K562 (cell line): Measurements from ENCODE around the gene KRTAP10-9. TPM values are rescaled to one million over a fixed set of nuclear protein-coding genes. Genes with fewer than 3 reads are reported as not detected.

Experiments
- ATAC-seq: fragments of 200-7000 bp; cut with Tn5 transposase; 3 replicates; pipeline ENCODE4 v1.9.1; 2020; ENCODE audit warnings: moderate library complexity
- BruUV-seq: library from RNA; stranded (reverse); fragments of 400-500 nt; replicated peaks from 2 replicates; lab custom pipeline; 2021; lab: Mats Ljungman, UMichigan
- CTCF ChIA-PET: fragments of 300-600 bp; formaldehyde crosslinking; extraction: SDS; loops from one replicate; lab custom pipeline; 2021; ENCODE audit warnings: low intra/inter-chr PET ratio; lab: Yijun Ruan, JAX
- POLR2A ChIA-PET: fragments of 300-600, 350-650 bp; sonication (Branson Sonifier 250); formaldehyde crosslinking; extraction: SDS; loops from one replicate; lab custom pipeline; 2021; ENCODE audit warnings: antibody characterized with exemption, inconsistent platforms; lab: Yijun Ruan, JAX
- DNase-seq, 4 experiments: peaks; one replicate each; pipeline versions ENCODE4 v3.0.0 to v3.0.0-alpha.2; 2011 to 2018; ENCODE audit warnings: low spot score in 3 of 4, mixed read lengths in 3 of 4; ENCODE audit errors: extremely low read depth in 1 of 4
- FAIRE-seq: peaks from 2 replicates; lab custom pipeline; 2011; peaks lifted over from hg19 to GRCh38; lab: Jason Lieb, UNC
- H2AFZ ChIP-seq: 2 replicates; pipeline ENCODE4 v1.6.0; 2011; ENCODE audit warnings: low read depth, low read length, control low read depth, inconsistent platforms
- H3K27ac ChIP-seq: fragments of 200-600 bp; 3 replicates; pipeline ENCODE4 v1.8.0; 2011; ENCODE audit warnings: low read depth, mild to moderate bottlenecking, control low read depth, inconsistent platforms, low read length, moderate library complexity, mixed read lengths; ENCODE audit errors: extremely low read depth
- H3K27me3 ChIP-seq, 2 experiments: fragments of 300-600 bp in 1 of 2; 2 replicates in 1 of 2; 3 replicates in 1 of 2; pipeline versions ENCODE4 v1.6.0 to v1.8.0; 2011; ENCODE audit warnings: inconsistent platforms in 2 of 2, low read length in 2 of 2, mild to moderate bottlenecking in 1 of 2, mixed read lengths in 1 of 2, moderate library complexity in 1 of 2; ENCODE audit not compliant: control insufficient read depth in 2 of 2, insufficient read depth in 2 of 2
- H3K36me3 ChIP-seq: fragments of 300-600 bp; 3 replicates; pipeline ENCODE4 v1.8.0; 2011; ENCODE audit warnings: mild to moderate bottlenecking, low read length, inconsistent platforms; ENCODE audit not compliant: control insufficient read depth, insufficient read depth
- H3K4me1 ChIP-seq, 2 experiments: fragments of 200-600 bp in 1 of 2; replicated peaks in 1 of 2; 2 replicates in 1 of 2; 3 replicates in 1 of 2; pipeline versions ENCODE4 v1.5.1 to v1.8.0; 2011; ENCODE audit warnings: inconsistent platforms in 2 of 2, low read length in 2 of 2, mild to moderate bottlenecking in 1 of 2, mixed read lengths in 1 of 2, moderate library complexity in 1 of 2; ENCODE audit not compliant: control insufficient read depth in 2 of 2, insufficient read depth in 2 of 2
- H3K4me2 ChIP-seq: 2 replicates; pipeline ENCODE4 v1.6.1; 2011; ENCODE audit warnings: low read length, control low read depth, inconsistent platforms, mixed read lengths; ENCODE audit not compliant: insufficient read depth
- H3K4me3 ChIP-seq: fragments of 200-600 bp; sonication (generic), shearing (Covaris generic); 2 replicates; pipeline ENCODE4 v1.5.1; 2016; ENCODE audit warnings: control low read depth, inconsistent platforms
- H3K79me2 ChIP-seq: fragments of 200-600 bp; 3 replicates; pipeline ENCODE4 v1.8.0; 2011; ENCODE audit warnings: low read length, inconsistent platforms; ENCODE audit not compliant: control insufficient read depth, insufficient read depth
- H3K9ac ChIP-seq, 2 experiments: 2 replicates each; pipeline versions ENCODE4 v1.6.0 to v1.6.1; 2011; ENCODE audit warnings: low read depth in 2 of 2, low read length in 2 of 2, control low read depth in 1 of 2, inconsistent platforms in 1 of 2, mild to moderate bottlenecking in 1 of 2, mixed read lengths in 1 of 2; ENCODE audit not compliant: insufficient read depth in 1 of 2
- H3K9me1 ChIP-seq: one replicate; pipeline ENCODE4 v1.6.0; 2011; ENCODE audit warnings: inconsistent platforms, mild to moderate bottlenecking, low read length, moderate library complexity; ENCODE audit not compliant: control insufficient read depth, insufficient read depth
- H3K9me3 ChIP-seq: replicated peaks from 2 replicates; pipeline ENCODE4 v1.5.1; 2011; ENCODE audit warnings: low read depth, low read length, inconsistent platforms; ENCODE audit not compliant: control insufficient read depth, insufficient read depth
- H4K20me1 ChIP-seq: replicated peaks from 2 replicates; pipeline ENCODE4 v1.6.1; 2011; ENCODE audit warnings: low read length, inconsistent platforms, mixed read lengths; ENCODE audit not compliant: control insufficient read depth, insufficient read depth
- HDAC2 ChIP-seq: fragments of 450-650 bp; IDR thresholded peaks from 2 replicates; pipeline ENCODE4 v1.6.1; 2016; ENCODE audit warnings: mild to moderate bottlenecking
- HMG20A ChIP-seq: fragments of 450-650 bp; formaldehyde crosslinking; conservative IDR thresholded peaks from 2 replicates; pipeline ENCODE4 v1.4.0; 2020; ENCODE audit warnings: mild to moderate bottlenecking, mixed read lengths
- NR2C1 ChIP-seq, 2 experiments: fragments of 450-650 bp; IDR thresholded peaks; 2 replicates each; pipeline ENCODE4 v1.6.1; 2017; ENCODE audit warnings: mild to moderate bottlenecking in 2 of 2, antibody characterized with exemption in 1 of 2, inconsistent platforms in 1 of 2, missing compliant biosample characterization in 1 of 2, missing genetic modification characterization in 1 of 2
- NR2C2 ChIP-seq, 2 experiments: fragments of 200-800 bp in 1 of 2; sonication (Bioruptor generic) in 1 of 2; sonication (generic) in 1 of 2; formaldehyde crosslinking in 1 of 2; IDR thresholded peaks; 2 replicates each; pipeline versions ENCODE4 v1.6.1 to v1.8.0; 2016 to 2022; ENCODE audit warnings: mild to moderate bottlenecking in 1 of 2, missing compliant biosample characterization in 1 of 2, missing genetic modification characterization in 1 of 2, missing genetic modification reagents in 1 of 2
- OTX1 ChIP-seq: fragments of 450-650 bp; formaldehyde crosslinking; IDR thresholded peaks from 2 replicates; pipeline ENCODE4 v1.4.0; 2022; ENCODE audit warnings: mild to moderate bottlenecking
- TCF7 ChIP-seq: sonication (generic); IDR thresholded peaks from 2 replicates; pipeline ENCODE4 v1.6.1; 2016; ENCODE audit warnings: antibody characterized with exemption, borderline replicate concordance
- U2AF1 ChIP-seq: fragments of 200-400 bp; formaldehyde crosslinking; optimal IDR thresholded peaks from 2 replicates; pipeline ENCODE3; 2017; ENCODE audit warnings: mild to moderate bottlenecking, low read depth, low read length, moderate library complexity
- ZBTB40 ChIP-seq, 2 experiments: fragments of 450-650 bp in 1 of 2; sonication (generic) in 1 of 2; formaldehyde crosslinking in 1 of 2; IDR thresholded peaks; 2 replicates each; pipeline versions ENCODE4 v1.7.1 to v1.9.0; 2016 to 2022; ENCODE audit warnings: inconsistent platforms in 1 of 2, mild to moderate bottlenecking in 1 of 2, missing genetic modification reagents in 1 of 2
- ZKSCAN8 ChIP-seq: fragments of 200-800 bp; sonication (Bioruptor generic); IDR thresholded peaks from 2 replicates; pipeline ENCODE4 v1.6.1; 2016; ENCODE audit warnings: missing genetic modification characterization, missing compliant biosample characterization
- ZNF133 ChIP-seq: fragments of 250-450 bp; sonication (Bioruptor Pico); IDR thresholded peaks from 2 replicates; pipeline ENCODE4 v1.4.0; 2020; ENCODE audit warnings: mild to moderate bottlenecking
- ZNF165 ChIP-seq: fragments of 250-450 bp; sonication (Bioruptor Pico); IDR thresholded peaks from 2 replicates; pipeline ENCODE4 v1.4.0; 2020; ENCODE audit warnings: borderline replicate concordance
- ZNF79 ChIP-seq: fragments of 250-450 bp; sonication (Bioruptor Pico); IDR thresholded peaks from 2 replicates; pipeline ENCODE4 v1.4.0; 2020; ENCODE audit warnings: low read depth, mild to moderate bottlenecking, moderate library complexity
- WGBS: fragments of 100-300 bp; shearing (Covaris generic); methylation state at CpG from one replicate; pipeline ENCODE4 v1.1.6; 2016; ENCODE audit warnings: low coverage, mixed read lengths; ENCODE audit not compliant: insufficient coverage; ENCODE audit errors: missing lambda C conversion rate; 5-methylcytosine and 5-hydroxymethylcytosine counted together
- in situ Hi-C: fragments of 300-500 bp; cut with MboI; formaldehyde crosslinking; loops from 4 replicates; pipeline ENCODE4 v1.15.0; 2018; ENCODE audit warnings: inconsistent platforms, mixed read lengths
- intact Hi-C: fragments of 100-400 bp; cut with micrococcal nuclease; formaldehyde crosslinking; loops from 2 replicates; pipeline ENCODE4 v1.14.2; 2022
- polyA plus RNA-seq, 8 experiments: library from polyadenylated mRNA; depleted of rRNA in 4 of 8; stranded (reverse) in 5 of 8; unstranded in 3 of 8; fragments of >200 nt; fragmentation: Nextera tagmentation in 2 of 8; fragmentation: Illumina TruSeq in 1 of 8; extraction: Ambion mirVana in 2 of 8; extraction: Trizol in 1 of 8; gene quantifications; 2 replicates each; pipeline versions ENCODE4 v1.2.1 to v1.2.3, GENCODE V29; 2011 to 2014; ENCODE audit warnings: inconsistent platforms in 1 of 8, missing spikeins in 1 of 8
- total RNA-seq, 7 experiments: library from RNA; depleted of rRNA in 6 of 7; stranded (reverse); fragments of >200 nt in 6 of 7; fragmentation: Illumina TruSeq in 2 of 7; extraction: Trizol in 2 of 7; gene quantifications; 2 replicates each; pipeline versions ENCODE4 v1.2.1 to v1.2.3, GENCODE V29; 2011 to 2021; ENCODE audit warnings: low replicate concordance in 1 of 7
- TF ChIP-seq, protein P1 (sequence below): fragments of 250-450 bp; sonication (Bioruptor Pico); IDR thresholded peaks from 2 replicates; pipeline ENCODE4 v1.6.1; 2021; ENCODE audit warnings: mild to moderate bottlenecking

The KRTAP10-9 gene
- total and polyA plus RNA-seq, 9 of the 15 experiments (the other 6 are each of a cell fraction or from before 2014, with no cell fraction given): not detected

DNA sequence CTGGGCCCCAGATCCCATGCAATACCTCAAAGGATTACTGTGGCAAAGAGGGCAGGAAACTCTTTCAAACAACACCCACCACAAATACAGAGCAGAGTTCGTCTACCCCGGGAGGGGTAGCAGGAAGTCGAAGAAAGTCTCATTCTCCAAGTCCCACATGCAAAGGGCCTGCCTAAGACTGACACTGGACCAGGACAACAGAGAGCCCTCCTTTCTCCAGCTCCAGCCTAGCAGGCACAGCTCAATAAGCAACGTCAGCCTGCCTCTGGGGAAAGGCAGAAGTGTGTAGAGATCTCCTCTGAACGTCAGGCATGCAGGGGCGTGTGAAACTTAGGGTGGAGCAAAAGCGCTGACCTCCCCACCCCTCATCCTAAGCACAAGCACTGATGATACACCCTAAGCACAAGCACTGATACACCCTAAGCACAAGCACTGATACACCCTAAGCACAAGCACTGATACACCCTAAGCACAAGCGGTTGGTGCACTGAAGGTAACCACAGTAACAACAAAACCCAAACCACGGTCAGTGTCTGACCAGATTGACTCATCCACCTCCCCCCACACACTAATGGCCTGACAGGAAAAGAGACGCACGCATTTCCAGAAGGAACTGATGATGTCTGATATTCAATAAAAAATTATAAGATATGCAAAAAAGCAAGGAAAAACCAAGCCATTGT, 32.2 kb downstream of the KRTAP10-9 start:
- Histone ChIP-seq H3K9me3 (no peaks in the 10 kb centered on the region), H3K4me3 (no peak overlapping the region), H3K27me3 (peaks cover 0 to 14% of the 10 kb centered on the region in 2 experiments; a peak in 3 of 5 replicates), H3K4me1 (peaks cover 0 to 7% of the 10 kb centered on the region in 2 experiments; a peak in 1 of 5 replicates), H2AFZ (no peak overlapping the region), H3K36me3 (no peaks in the 10 kb centered on the region), H3K79me2 (no peaks in the 10 kb centered on the region), H3K4me2 (no peak overlapping the region), H3K27ac (no peak overlapping the region), H3K9ac (no peak overlapping the region), H4K20me1 (no peaks in the 10 kb centered on the region), H3K9me1 (no peaks in the 10 kb centered on the region)
- FAIRE-seq (no peak), DNase-seq (no peak), ATAC-seq (no peak)
- intact Hi-C loops (no loop called here), in situ Hi-C loops (no loop called here)
- ChIA-PET POLR2A (no interaction called here), CTCF (no interaction called here)
- no TSS peak for BruUV-seq
- WGBS: 0% methylated on average over 11 of the region's 11 CpGs
- TF ChIP-seq HMG20A (CRISPR knock-in tag) (no peak), U2AF1 (no peak), TCF7 (no peak), ZKSCAN8 (CRISPR knock-in tag) (no peak), NR2C1 (IDR thresholded peaks at IDR 0.05) (no peak), NR2C1 (tag; IDR thresholded peaks at IDR 0.05) (no peak), ZNF165 (CRISPR knock-in tag) (no peak), OTX1 (no peak), ZNF133 (CRISPR knock-in tag) (no peak), NR2C2 (CRISPR knock-in tag; IDR thresholded peaks at IDR 0.05) (no peak), NR2C2 (tag; IDR thresholded peaks at IDR 0.05) (no peak), ZBTB40 (IDR thresholded peaks at IDR 0.05) (no peak), ZBTB40 (CRISPR knock-in tag; IDR thresholded peaks at IDR 0.05) (no peak), ZNF79 (CRISPR knock-in tag) (no peak), HDAC2 (no peak)
- TF ChIP-seq, protein P1, sequence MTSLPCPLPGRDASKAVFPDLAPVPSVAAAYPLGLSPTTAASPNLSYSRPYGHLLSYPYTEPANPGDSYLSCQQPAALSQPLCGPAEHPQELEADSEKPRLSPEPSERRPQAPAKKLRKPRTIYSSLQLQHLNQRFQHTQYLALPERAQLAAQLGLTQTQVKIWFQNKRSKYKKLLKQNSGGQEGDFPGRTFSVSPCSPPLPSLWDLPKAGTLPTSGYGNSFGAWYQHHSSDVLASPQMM (CRISPR knock-in tag): no peak
